Endometrial microvascular endothelial cells (primary cell): ENCODE results near the gene ABCC11. TPM values are rescaled to one million over a fixed set of nuclear protein-coding genes. Genes with fewer than 3 reads are reported as not detected.

Experiments used
- in situ Hi-C: cut with HindIII; loops from 2 replicates; pipeline ENCODE4 v1.10.0; 2017; ENCODE audit warnings: low sequenced_read_pairs, low pct_unique_long_range_greater_than_20kb; ENCODE audit errors: inconsistent ontology term
- total RNA-seq: library from RNA; depleted of rRNA; stranded (reverse); fragments of >200 nt; gene quantifications from one replicate; pipeline ENCODE4 v1.2.3, GENCODE V29; 2015; ENCODE audit errors: inconsistent ontology term

ABCC11 gene
- total RNA-seq = not detected

GRCh38 chr16:48247311-48247710 lies at the start of gene ABCC11:
Gene ABCC11 (minus strand): TSS chr16:48247539. CDS start chr16:48231921, 15,618 bp downstream.
- in situ Hi-C loops = no loop called here

DNA sequence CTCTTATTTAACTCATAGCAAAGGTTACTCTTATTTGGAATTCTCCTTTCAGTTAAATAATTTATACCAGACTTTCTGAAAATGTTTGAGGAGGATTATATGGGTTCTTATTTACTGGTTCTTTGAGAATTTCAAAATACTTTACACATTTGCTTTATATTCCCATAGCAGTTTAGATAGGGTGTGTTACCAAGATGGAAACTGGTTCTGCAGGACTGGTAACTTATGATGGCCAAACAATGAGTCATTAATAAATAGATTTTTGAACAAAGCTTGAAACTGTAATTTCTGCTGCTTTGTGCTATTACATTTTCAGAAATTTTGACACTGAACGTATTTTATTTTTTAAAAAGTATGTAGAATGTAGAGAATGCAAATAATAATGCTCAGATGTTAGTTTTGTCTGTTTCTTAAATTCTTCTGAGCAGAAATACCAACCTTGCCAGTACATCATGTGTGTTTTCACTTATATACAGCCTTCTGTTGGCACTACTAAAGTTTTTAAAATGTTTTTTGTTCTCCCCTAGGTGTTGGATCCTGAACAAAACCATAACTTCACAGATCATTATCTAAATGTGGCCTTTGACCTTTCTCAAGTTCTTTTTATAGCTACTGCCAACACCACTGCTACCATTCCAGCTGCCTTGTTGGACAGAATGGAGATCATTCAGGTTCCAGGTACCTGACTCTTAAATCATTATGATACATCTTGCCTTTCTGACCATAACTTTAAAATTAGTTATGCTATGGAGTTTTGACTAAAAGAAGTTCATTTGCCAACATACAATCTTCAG lies 48.3 kb upstream of the ABCC11 start:
- in situ Hi-C loops = no loop called here

- in situ Hi-C loops = no loop called here
These were observed 47.4 kb upstream of the ABCC11 start for GRCh38 chr16:48294724-48295123.

- in situ Hi-C loops = no loop called here
These were observed 45.1 kb upstream of the ABCC11 start for GRCh38 chr16:48292452-48292851.

DNA sequence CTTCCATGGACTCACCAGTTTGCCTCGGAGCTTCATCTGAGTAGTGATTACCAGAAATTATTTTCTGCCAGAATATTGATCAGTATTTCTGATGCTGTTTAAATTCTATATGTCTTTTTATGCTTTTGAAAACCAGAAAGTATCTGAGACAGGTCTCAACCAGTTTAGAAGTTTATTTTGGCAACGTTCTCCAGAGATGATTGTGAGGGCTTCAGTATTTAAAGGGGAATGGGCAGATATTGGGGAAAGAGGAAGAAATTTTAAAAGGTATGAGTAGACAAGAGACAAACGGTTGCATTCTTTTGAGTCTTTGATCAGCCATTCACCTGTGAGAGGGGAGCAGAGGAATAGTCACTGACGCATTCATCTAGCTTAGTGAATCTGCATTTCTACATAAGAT lies 44.4 kb upstream of the ABCC11 start:
- in situ Hi-C loops = no loop called here

DNA sequence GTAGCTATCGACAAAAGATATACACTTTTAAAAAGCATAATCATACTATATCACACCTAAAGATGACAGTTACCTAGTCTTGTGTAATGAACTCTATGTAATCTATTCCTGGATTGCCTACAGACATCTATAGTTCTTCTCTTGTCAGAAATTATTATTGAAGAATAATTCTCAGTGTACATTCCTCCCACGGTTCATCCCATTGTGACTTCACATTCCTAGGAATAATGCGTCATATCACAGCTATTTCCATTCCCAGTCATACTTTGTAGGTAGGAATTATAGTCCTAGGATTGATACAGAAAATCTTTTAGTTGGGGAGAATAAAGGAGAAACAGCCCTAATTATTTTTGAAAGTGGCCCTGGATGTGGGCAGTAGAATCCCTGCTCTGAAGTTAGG lies 44.0 kb upstream of the ABCC11 start:
- in situ Hi-C loops = no loop called here

- in situ Hi-C loops = no loop called here
These were observed 39.9 kb upstream of the ABCC11 start for GRCh38 chr16:48287239-48287638.

DNA sequence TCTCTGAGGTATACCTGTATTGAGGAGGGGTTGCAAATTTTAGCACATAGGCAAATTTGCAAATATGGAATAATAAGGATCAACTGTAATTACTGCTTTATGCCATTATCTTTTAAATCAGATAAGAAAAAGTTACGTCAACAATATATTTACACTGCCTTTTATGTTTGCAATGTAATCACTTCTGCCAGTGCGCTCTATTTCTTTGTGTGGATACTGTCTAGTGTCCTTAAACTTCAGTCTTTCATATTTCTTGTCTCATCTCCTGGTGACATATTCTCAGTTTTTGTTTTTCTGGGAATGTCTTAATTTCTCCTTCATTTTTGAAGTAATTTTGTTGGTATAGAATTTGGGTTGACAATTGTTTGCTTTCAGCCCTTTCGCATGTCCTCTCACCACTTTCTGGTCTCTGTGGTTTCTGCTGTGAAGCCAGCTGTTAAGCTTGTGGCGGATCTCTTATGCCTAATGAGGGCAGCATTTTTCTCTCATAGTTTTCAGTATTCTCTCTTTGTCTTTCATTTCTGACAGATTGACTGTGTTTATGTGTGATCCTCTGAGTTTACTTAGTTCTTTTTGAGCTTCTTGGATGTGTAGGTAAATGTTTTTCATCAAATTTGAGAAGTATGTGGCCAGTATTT lies 37.6 kb upstream of the ABCC11 start:
- in situ Hi-C loops = no loop called here

- in situ Hi-C loops = no loop called here
These were observed 35.4 kb upstream of the ABCC11 start for GRCh38 chr16:48282636-48283263.

DNA sequence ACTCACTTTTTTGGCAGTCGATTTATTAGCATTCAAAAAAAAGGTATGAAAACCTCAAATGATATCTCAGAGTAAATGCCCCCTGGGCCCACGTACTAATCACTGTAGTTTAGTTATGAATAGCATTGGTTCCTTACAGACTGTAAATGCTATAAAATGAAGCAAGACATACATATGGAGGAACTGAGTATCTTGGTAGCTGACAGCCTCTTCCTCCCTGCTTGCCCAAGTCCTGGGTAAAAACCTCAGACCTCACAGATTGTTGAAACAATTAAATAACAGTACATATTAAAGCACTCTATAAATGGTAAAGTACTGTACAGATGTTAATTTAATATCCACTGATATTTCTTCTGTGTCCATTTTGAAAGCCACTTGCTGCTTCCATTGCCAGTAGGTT lies 33.2 kb upstream of the ABCC11 start:
- in situ Hi-C loops = no loop called here

GRCh38 chr16:48279199-48279598 lies 31.9 kb upstream of the ABCC11 start:
- in situ Hi-C loops = no loop called here

DNA sequence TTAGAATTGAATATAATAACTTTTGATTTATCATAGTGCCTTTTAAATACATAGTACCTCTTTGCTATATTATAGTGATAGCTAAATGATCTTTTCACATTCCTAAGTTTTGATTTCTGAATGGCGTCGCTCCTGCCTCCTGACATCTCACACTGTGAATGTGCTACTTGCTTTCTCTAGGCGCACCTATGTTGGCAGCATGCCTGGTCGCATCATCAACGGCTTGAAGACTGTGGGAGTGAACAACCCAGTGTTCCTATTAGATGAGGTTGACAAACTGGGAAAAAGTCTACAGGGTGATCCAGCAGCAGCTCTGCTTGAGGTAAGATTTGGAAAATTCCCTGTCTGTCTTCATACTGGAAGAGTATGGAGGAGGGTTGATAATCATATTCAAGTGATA lies 29.8 kb upstream of the ABCC11 start:
- in situ Hi-C loops = no loop called here

GRCh38 chr16:48276102-48276501 lies 28.8 kb upstream of the ABCC11 start:
- in situ Hi-C loops = no loop called here

DNA sequence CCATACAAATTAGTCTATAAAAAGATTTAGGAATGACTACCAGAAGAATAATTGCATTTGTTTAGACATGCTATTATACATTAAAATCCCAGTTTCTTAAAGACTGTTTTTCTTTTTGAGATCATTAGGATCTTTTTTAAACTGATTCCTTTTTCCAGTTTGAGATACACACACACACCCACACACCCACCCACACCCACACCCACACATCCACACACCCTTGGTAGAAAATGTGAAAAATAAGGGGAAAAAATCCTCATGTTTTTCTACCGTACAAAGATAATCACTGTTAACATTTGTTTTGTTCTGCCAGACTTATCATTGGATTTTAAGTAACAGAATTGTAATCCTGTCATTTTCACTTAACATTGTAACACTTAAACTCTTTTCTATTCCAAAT lies 27.1 kb upstream of the ABCC11 start:
- in situ Hi-C loops = no loop called here

DNA sequence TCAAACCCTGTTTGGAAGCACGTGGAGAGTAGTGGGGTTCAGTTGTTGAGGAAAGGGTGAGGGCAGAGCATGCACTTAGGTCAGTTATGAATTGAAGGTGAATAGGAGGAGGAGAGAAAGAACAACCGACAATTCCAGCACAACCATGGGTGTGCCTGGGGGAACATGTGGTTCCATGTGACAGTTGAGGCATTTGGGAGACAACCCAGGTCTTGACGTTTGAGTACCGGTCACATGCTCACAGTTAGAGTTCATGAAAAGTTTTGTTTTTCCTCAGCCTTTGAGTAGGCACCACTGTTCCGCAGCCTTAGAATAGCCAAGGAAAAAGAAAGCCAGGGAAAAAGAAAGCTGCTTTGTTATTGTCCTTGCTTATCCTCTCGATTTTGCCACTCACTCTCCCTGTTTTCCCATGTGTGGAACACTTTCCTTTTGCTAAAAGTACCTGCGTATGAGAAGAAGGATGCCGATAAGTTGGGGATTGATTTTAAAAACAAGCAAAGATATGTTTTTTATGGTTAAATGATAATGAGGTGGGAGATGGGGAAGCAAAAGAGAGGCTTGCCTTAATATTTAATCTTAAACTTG lies 25.6 kb upstream of the ABCC11 start:
- in situ Hi-C loops = no loop called here

DNA sequence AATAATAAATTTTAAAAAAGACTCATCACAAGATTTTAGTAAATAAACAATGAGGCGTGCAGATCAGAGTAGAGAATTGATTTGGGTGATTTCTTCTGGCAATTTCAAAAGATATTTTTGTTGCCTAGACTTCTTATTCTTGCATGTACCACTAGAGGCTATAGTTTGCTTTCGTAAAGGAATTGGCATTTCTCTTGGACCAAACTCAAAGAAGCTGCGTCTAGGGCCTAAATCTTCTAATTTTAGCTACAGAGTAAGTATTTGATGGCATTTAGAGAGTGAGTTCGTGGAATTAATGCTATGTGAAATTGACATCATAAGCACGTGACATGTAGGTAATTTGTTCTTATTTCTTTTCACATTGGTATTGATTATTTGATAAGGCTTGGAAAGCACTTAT lies 24.4 kb upstream of the ABCC11 start:
- in situ Hi-C loops = no loop called here

GRCh38 chr16:48269011-48269410 lies 21.7 kb upstream of the ABCC11 start:
- in situ Hi-C loops = no loop called here

GRCh38 chr16:48262631-48263030 lies 15.3 kb upstream of the ABCC11 start:
- in situ Hi-C loops = no loop called here

- in situ Hi-C loops = no loop called here
These were observed 14.2 kb upstream of the ABCC11 start for GRCh38 chr16:48261569-48261968.
